Embryonic facial prominence (tissue), 1 donor: ENCODE measurements around the gene SYT13.
A peak's percentile ranks its signal among the peaks of the same experiment; 100 is the strongest.

Source experiments
- DNase-seq: peaks from one replicate; pipeline ENCODE4 v3.0.0-alpha.2; 2016; ENCODE audit errors: extremely low spot score

The SYT13 gene

DNA sequence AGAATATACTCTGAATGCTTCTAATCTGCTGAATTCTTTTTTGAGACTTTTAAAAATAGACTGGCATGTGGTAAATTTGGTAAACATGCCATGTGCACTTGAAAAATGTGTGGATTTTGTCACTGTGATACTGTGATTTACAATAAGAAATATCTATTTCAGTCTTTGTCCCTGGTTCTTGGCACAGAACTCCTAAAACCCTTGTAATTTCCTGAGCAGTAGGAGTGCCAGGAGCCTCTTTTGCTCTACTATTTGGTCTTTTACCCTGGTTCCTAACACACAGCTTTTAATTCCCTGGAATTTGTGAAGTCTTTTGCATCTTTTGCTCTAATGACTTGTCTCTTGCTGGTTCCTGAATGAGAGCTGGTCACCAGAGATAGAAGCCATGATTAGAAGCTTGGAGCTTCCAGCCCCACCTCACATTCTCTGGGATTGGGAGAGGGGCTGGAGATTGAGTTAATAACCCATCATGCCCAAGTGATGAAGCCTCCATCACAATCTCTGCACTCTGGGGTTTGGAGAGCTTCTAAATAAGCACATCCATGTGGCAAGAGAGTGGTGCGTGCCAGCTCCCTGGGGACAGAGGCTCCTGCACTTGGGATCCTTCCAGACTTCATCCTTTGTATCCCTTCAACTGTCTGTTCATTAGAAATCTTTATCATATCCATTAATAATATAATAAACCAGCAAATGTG is 27.2 kb upstream of the SYT13 start:
- no peak for DNase-seq

DNA sequence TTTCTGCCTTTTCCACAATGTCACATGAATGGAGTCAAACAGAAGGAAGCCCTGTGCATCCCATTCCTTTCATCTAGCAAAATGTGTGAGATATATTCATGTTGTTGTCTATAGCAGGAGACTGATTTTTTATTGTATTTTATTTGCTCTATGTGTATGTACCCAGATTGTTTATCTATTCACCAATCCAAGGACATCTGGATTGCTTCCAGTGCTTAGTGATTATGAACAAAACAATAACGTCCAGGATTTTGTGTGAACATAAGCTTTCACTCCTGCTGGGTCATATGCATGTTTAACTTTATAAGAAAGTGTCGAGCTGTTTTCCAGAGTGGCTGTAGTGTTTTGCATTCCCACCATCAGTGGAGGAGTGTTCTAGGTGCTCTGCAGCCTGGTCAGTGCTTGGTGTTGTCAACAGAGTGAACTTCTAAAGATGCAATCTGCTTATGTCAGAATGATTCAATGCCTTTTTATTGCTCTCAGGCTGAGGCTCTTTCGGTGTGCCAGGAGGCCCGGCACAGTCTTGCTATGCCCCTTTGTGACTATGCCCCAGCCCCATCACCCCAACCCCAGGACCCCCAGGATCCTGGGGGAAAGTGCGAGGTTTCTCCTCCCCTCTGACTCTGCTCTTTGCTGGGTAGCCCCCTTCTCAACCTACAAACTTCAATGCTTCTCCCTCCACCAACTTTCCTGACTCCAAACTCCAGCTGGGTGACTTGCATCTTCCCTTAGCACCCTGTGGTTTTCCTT is 19.9 kb upstream of the SYT13 start:
- no peak for DNase-seq

DNA sequence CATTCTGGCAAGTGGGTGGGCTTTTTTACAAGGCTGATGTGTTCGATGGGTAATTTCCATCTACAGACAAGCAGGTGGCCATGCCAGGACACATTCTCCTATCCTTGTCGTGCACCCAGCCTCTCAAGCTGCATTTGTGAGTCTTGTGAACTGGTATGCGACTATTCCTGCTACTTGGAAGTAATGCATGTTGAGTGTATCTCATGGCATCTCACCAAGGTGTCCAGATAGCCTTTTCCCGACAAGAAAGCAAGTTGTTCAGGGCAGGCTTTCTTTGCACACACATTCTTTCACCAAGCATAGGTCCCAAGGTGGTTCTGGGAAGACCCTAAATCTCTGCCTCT is 18.8 kb upstream of the SYT13 start:
- DNase-seq: no peak

DNA sequence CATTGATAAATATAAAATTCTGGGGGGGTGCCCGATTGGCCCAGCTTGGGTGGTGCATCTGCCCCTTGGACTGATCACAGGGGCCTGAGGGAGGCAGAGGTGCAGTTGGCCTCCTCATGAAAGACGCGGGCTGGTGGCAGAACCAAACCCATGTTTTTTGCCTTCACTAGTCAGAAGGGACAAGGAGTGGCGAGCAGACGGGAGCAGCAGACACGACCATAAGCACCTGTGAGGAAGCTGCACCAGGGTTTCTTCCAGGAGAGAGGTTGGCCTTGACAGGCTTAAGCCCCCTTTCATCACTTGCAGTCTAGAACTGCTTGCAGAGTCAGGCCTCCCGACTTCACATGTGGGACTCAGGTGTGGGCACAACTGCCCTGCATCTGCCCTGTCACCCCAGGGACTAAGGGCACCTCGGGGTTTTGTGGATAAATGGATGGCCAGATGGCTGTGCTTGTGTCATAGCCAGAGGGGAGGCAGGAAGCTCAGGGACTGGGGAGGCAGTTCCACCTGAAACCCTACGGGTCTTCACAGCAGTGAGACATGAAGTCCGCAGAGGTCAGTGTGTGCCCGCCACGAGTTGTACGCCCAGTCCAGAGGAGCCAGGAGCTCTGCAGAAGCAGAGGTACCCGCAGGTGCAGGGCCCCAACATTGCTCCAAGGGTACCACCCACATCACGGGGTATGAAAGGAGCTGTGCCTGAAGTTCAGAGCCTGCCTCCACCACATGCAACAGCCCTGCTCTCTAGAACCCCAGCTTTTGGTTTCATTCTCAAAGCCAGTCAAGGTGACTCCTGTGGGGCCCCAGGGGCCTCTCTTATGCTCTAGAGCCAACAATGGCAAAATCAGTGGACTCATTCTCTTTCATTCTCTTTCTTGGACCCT is 18.2 kb upstream of the SYT13 start:
- no peak for DNase-seq

DNA sequence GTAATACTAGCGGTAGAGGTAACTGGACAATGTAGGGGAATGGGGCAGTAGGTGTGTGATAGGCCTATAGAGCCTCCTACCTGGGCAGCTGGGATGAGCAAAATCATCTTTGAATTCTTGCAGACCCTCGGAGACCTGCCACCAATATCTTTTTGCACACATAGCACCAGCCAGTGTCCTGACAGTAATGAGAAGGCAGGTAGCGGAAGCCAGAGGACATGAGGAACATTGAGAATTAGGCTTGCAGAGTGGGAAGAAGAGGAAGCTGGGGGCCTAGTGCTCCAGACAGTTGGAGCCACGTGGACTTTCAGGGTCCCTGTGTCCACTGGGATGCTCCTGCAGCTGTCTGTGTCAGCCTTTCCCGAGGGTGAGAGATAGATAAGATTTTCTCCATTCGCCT is 17.2 kb upstream of the SYT13 start:
- no peak for DNase-seq

DNA sequence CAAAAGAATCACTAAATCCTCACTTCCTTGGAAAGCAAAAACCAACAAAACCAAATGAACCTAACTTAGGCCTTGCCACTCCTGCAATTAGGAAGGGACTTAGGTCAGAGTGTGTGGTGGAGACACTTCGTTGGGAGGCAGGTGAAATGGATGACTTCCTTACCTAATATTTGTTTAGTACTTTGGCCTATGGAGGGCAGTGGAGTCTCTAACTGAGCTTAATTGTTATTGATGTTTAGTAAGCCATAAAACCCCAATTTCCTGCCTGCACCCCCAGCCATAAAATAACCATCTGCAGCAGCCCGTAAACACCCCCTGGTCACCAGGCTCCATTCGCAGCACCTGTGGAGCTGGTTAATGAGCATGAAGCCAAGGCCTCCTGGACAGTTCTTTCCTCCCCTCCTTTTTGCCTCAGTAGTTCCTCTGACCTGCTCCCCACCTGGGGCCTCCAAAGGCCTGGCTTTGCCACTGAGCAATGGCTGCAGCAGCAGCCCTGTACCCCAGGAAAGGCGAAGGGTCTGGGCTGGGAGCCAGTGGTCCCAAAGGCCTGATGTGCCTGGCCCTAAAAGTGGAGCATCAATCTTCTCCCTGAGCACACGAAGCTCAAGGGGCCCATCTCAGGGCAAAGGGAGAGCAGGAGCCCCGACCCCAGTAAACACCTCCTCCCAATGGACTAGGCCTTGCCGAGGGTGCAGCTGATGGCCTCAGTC is 15.6 kb upstream of the SYT13 start:
- no peak for DNase-seq

DNA sequence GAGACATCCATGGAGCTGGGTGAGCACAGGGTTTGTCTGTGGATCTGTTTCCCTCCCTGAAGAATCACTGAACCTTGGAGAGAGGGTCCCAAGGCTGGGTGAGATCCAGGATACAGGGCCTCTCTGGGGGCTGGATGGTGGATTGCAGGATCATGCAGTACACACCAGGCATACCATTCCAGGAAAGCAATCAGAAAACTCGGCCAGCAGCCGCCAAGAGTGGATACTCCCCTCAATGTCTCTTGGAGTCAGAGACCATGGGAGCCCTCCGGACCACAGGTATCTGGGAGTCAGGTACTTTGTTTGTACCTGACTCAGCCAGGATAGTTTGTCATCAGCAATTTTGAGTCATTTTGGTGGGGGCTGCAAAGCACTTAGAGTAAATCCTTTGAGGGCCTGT is 14.6 kb upstream of the SYT13 start:
- DNase-seq: no peak

DNA sequence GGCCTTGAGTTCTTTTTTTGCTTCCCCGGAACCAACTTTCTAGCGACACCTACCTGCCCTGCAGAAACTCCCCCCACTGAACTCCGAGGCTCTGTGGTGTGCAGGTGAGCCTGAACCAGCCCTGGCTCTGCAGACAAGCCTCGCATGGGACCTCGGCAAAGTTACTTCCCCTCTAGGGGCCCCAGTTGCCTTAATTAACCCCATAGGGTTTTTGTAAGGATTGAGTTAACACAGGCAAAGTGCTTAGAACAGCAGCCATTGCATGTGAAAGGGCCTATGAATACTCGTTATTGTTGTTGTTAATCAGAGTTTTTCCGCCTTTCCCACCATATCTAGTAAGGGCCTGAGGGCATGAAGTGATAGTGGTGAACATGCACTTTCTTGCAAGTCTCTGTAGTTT is 12.6 kb upstream of the SYT13 start:
- no peak for DNase-seq

DNA sequence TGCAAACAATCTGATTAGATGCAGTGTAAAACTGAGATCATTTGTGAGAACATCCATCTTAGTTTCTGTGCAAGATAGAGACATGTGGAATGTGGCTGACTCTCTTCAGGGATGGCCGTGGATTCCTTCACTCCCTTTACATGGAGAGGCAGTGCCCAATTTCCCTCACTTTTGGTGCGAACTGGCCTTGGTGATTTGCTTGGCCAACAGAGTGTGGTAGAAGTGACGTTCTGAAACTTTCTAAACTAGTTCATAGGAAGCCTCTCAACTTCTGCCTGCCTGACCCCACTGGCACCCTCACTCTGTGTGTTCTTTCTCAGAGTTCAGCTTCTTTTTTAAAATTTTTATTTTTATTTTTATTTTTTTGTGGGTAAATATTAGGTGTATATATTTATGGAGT is 9.9 kb upstream of the SYT13 start:
- no peak for DNase-seq

DNA sequence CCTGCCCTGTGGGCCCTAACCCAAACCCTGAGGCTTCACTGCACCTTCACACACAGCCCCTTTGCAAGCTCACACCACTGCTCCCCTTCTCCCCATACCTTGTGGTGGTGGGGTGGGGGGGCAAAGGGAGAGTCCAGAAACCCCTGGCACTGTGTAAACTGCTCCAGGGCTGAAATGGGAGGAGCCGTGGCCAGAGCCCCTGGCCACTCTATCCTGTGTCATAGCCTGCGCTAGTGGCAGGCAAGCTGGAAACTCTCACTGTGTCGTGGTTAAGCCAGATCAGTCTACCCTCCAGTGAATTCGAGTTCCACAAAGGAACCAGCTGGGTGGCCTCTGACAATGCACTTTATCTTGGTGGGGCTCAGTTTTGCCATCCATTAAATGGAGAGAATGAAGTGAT is 8.4 kb upstream of the SYT13 start:
- DNase-seq: no peak

DNA sequence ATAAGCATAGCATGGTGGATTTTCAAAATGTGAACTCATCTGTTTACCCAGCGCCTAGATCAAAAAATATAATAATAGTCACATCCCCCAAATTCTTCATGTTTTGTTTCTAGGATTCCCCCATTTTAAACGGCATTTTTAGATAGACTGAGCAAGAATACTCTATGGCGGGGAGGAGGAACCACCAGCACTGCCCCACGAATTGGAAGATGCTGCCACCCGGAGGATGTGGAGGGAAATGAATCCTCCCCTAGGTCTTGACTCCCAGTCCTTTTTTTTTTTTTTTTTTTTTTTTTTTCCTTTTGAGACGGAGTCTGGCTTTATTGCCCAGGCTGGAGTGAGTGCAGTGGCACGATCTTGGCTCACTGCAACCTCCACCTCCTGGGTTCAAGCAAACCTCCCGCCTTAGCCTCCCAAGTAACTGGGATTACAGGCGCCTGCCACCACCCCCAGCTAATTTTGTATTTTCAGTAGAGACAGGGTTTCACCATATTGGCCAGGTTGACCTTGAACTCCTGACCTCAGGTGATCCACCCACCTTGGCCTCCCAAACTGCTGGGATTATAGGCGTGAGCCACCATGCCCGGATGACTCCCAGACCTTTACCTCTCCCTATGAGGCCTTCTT is 7.5 kb upstream of the SYT13 start:
- DNase-seq: peak; percentile 48

DNA sequence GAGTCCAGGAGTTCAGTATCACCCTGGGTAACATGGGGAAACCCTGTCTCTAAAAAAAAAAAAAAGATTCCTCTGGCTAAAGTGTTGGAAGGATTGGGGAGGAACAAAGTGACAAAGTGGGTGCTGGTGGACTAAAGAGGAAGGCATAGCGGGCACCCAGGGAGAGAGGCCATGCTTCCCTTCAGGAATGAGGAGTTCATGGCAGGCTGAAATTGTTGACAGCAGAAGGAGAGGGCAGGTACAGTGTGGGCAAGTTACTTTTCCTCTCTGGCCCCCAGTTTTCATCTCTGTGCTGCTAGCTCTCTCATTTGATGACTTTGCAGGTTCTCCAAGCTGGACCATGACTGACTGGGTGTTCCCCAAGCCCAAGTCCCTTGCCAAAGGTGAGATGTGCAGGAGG is 4.4 kb upstream of the SYT13 start:
- no peak for DNase-seq

DNA sequence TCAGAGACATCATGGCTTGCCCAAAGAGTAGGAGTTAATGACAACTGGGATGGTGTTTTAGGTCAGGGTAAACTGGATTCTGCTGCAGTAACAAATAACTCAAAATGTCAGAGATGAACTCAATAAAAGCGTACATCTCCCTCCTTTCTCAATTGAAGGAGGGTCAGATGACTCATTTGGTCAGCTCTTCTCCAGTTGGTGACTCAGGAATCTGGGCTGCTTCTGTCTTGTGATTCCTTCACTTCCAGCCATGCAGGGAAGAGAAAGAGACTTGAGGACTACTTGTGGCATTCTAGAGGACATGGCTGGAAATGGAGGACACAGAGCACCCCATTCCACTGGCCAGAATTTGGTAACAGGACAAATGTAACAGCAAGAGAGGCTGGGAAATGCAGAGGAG is 3.2 kb upstream of the SYT13 start:
- no peak for DNase-seq

DNA sequence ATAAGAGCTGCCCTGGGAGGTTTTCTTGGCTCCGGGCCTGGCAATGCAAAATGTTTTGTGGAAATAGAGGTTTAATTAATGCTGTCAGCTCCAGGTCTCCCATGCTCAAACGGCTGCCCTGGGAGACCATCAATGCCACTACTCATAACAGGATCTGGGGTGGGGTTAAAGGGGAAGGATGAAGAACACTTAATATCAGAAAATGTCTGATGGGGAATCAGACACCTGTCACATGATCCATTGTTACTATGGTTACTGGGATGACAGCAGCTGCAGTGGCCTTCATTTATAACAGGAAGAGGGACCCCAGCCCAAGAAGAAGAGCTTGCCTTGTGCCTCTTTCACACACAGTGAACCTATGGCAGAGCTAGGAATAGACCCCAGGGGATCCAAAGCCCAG is 2.2 kb upstream of the SYT13 start:
- DNase-seq: no peak

DNA sequence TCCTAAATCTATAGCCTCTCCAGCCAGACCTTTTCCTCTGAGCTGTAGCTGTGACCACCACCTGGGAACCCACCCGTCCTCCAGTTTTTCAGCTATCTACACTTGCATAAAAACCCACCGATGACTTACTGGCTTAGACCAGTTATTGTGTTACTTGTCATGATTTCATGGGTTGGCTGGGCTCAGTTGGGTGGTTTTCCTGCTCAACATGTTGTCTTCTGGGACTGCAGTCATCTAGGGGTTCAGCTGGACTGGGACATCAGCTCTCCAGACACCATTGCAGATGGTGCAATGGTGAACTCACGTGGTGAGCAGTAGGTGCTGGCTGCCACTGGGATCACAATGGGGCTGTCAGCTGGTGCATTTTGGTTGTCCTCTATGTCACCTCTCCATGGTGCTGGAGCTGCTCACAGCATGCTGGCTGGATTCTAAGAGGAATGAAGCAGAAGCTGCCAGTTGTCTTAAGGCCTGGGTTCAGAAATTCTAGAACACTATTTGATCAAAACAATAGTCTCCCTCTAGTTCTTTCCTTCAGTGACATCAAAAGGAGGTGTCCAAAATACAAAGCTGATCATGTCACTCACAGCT is 1.3 kb upstream of the SYT13 start:
- DNase-seq: no peak

DNA sequence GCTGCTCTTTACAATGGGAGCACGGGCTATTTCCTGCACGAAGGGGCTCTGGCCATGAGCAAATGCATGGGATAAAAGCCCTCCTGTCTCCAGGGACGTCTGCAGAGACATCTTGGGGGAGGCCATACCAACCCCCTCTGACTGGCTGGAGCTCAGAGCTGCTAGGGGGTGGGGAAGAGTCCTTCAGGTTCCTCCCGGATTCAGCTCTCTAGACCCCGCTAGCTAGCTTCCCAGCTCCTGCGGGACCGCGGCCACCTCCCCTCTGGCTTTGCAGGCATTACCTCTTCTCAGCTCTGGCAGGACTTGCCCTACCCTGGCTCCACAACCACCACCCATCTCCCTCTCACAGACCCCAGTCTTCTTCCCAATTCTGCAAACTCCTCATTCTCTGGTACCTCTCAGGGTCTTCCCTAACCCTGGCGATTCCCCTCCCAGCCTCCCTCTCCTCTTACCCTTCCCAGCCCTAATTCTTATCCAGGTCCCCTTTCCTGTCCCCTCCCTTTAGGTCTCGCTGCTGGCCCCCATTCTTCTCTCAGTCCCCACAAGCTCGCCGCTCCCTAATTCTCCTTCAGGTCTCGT is 802 bp downstream of the SYT13 start:
- no peak for DNase-seq

DNA sequence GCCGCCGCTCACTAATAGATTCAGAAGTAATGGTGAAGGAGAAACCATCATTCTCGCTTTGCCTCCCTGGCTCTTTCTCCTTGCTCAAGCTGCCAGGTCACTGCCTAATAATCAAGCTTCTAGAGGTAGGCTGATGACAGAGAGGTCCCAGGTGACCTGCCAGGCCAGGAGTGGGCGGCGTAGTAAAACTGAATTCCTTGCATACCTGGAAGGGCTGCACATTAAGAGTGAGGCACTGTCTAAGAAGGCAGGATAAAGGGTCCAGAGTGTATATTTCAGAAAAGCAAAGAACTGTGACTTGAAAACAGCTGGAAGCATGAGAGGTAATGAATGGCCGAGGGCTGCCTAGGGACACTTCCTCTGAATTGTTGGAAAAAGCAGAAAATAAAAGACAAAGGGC is 4.1 kb downstream of the SYT13 start:
- DNase-seq: no peak

DNA sequence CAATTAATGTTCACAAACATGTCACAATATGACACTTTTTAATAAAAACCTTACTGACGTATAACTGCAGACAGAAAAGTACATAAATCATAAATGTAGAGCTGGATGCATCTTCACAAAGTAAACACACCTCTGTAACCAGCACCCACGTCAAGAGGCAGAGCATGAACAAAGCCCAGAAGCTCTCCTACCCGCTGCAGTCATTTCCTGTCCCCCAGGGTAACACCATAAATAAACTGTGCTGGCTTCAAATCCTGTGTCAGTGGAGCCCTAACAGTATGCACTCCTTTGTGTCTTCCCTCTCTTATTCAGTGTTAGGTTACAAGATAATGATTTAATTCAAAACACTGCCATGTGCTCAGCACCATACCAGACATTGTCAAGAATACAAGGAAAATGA is 5.7 kb downstream of the SYT13 start:
- DNase-seq: no peak

DNA sequence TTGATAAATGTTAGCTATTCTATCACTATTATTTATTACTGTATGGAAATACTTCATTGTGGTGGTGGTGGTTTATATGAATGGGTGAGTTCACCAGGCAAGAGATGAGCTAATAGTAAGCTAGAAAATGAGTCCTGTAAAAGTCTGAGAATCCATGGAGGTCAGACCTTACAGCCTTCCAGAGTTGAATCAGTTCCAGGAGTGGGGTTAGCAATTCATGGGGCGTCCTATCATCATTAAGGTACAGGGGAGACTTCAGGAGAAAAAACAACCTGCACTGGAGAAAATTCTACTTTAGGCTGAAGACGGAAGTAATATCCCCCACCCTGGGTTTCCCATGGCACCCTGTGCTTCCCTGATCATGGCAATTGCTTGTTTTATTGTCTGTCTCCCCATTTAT is 6.5 kb downstream of the SYT13 start:
- DNase-seq: no peak

DNA sequence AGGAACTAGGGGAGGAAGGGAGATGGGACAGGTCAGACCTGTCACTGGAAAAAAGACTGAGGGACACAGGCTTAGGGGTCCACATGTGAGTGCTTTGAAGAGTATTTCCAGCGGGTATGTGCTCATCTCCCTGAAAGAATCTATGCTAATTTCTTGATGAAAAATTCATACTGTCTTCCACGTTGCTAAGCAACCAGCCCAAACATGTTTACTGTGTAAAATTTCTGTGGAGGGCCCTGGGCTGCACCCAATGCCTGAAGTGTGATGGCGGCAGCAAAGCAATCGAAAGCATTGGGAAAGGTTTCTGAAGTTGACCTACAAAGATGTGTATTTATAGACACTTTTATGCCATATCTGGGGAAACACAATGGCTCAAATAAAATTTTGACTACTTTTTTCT is 7.4 kb downstream of the SYT13 start:
- DNase-seq: no peak

DNA sequence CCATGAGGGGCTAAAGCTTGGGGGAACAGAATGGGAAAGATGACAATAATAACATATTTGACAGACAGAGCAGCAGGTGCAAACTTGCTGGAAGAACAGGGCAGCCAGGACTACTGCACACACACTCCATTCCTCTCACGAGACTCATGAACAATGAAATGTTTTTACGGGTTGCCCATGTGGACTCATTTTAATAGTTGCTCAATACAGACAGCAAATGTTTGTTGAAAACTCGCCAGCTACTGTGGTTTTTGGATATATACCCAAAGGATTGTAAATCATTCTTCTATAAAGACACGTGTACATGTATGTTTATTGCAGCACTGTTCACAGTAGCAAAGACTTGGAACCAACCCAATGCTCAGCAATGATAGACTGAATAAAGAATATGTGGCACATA is 10.3 kb downstream of the SYT13 start:
- DNase-seq: no peak
